Measurements from ENCODE around the gene LHX3. TPM values are rescaled to one million over a fixed set of nuclear protein-coding genes. Genes with fewer than 3 reads are reported as not detected.

Gene LHX3
- total and polyA plus RNA-seq, 10 donors: not detected

DNA sequence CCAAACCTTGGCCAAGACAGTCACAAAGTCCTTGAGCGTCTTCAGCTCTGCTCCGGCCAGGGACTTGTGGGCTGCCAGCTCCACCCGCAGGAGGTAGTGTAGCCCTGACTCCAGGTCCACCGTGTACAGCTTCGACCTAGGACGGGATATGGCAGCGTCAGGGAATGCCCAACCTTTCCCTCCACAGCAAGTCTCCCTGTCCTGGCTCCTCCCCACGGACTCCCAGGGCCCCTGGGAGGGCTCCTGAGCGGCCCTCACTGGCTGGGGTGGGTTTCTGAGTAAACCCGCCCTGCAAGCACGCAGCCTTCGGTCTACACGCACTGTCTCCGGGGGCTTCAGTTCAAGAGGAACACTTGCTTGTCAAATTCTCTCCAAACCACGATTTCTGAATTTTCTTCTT lies 13.7 kb upstream of the LHX3 start:
- no peak overlapping the region for H3K4me3 ChIP-seq
- H3K27ac ChIP-seq: no peak overlapping the region
- peaks cover 3 to 100% (median 87%) of the 10 kb centered on the region in 6 donors for H3K36me3 ChIP-seq
- TF ChIP-seq CTCF (IDR thresholded peaks at IDR 0.05 in 8 of 11, conservative IDR thresholded peaks at IDR 0.05 in 3 of 11) (no peak), POLR2AphosphoS5 (IDR thresholded peaks at IDR 0.05) (no peak), POLR2A (IDR thresholded peaks at IDR 0.05) (no peak)
- WGBS, 5 donors: 89 to 97% (median 93%) methylated on average over 13 to 15 of the region's 15 CpGs
- no peak for DNase-seq
- peaks cover 0 to 17% (median 1%) of the 10 kb centered on the region in 6 donors for H3K4me1 ChIP-seq
- no peaks in the 10 kb centered on the region for H3K27me3 ChIP-seq (replicated peaks in 1 of 7)
- H3K9me3 ChIP-seq: peaks cover 0 to 8% (median 0%) of the 10 kb centered on the region in 8 donors
- intact Hi-C loops (cut with DNase I; ENCODE audit: low total_unique reads): no loop called here

- Histone ChIP-seq H3K4me3 (no peak overlapping the region), H3K27ac (no peak overlapping the region), H3K9me3 (peaks cover 0 to 9% (median 0%) of the 10 kb centered on the region in 8 donors), H3K36me3 (peaks cover 3 to 100% (median 88%) of the 10 kb centered on the region in 6 donors), H3K27me3 (replicated peaks in 1 of 7) (no peaks in the 10 kb centered on the region), H3K4me1 (peaks cover 0 to 13% (median 0%) of the 10 kb centered on the region in 6 donors)
- TF ChIP-seq POLR2A (IDR thresholded peaks at IDR 0.05) (no peak), CTCF (IDR thresholded peaks at IDR 0.05 in 8 of 11, conservative IDR thresholded peaks at IDR 0.05 in 3 of 11) (no peak), POLR2AphosphoS5 (IDR thresholded peaks at IDR 0.05) (no peak)
- WGBS, 5 donors: 91 to 98% (median 95%) methylated on average over 15 to 16 of the region's 16 CpGs
- intact Hi-C loops (cut with DNase I; ENCODE audit: low total_unique reads): no loop called here
- DNase-seq: no peak
Observed at GRCh38 chr9:136218271-136218670, 13.3 kb upstream of the LHX3 start.

GRCh38 chr9:136216541-136217244 lies 11.8 kb upstream of the LHX3 start:
- H3K9me3 ChIP-seq: peaks cover 0 to 9% (median 0%) of the 10 kb centered on the region in 8 donors
- no peak overlapping the region for H3K4me3 ChIP-seq
- H3K27me3 ChIP-seq (replicated peaks in 1 of 7): no peaks in the 10 kb centered on the region
- H3K4me1 ChIP-seq: no peaks in the 10 kb centered on the region
- no peak for DNase-seq
- H3K27ac ChIP-seq: no peak overlapping the region
- WGBS, 5 donors: 90 to 93% (median 92%) methylated on average over 23 to 37 of the region's 37 CpGs
- intact Hi-C loops (cut with DNase I; ENCODE audit: low total_unique reads): no loop called here
- TF ChIP-seq CTCF (IDR thresholded peaks at IDR 0.05 in 8 of 11, conservative IDR thresholded peaks at IDR 0.05 in 3 of 11) (no peak), POLR2AphosphoS5 (IDR thresholded peaks at IDR 0.05) (peak in 1 of 3 donors; percentile 32)
- H3K36me3 ChIP-seq: peaks cover 3 to 100% (median 88%) of the 10 kb centered on the region in 6 donors

DNA sequence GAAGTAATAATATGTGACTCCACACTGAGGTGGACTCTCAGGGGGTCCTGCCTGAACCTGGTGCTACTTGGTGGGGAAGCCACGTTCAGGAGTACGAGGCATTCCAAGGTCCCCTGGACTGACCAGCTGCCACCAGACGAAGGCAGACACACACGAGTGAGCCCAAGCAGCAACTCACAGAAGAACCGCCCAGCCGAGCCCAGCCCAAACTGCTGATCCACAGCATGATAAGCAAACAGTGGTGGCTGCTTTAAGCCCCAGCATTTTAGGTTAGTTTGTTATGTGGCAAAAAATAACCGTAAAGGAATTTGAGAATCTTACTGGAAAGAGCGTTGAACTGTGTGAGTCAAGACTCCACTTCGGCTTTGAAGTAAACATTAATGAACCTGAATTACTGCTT lies 8.8 kb upstream of the LHX3 start:
- Histone ChIP-seq H3K27me3 (replicated peaks in 1 of 7) (no peaks in the 10 kb centered on the region), H3K36me3 (peaks cover 3 to 100% (median 95%) of the 10 kb centered on the region in 6 donors), H3K4me3 (no peak overlapping the region), H3K9me3 (peaks cover 0 to 9% (median 0%) of the 10 kb centered on the region in 8 donors), H3K4me1 (no peaks in the 10 kb centered on the region), H3K27ac (no peak overlapping the region)
- TF ChIP-seq POLR2A (IDR thresholded peaks at IDR 0.05) (no peak), CTCF (IDR thresholded peaks at IDR 0.05 in 8 of 11, conservative IDR thresholded peaks at IDR 0.05 in 3 of 11) (no peak), POLR2AphosphoS5 (IDR thresholded peaks at IDR 0.05) (no peak)
- DNase-seq: no peak
- 91 to 98% (median 98%) methylated on average over 9 of the region's 9 CpGs for WGBS, 5 donors
- intact Hi-C loops (cut with DNase I; ENCODE audit: low total_unique reads): no loop called here
